Measurements from ENCODE around the gene C20orf96. TPM values are rescaled to one million over a fixed set of nuclear protein-coding genes. Genes with fewer than 3 reads are reported as not detected.
"Not testable (repeated sequence)": the region's sequence is repeated elsewhere in the genome, so short reads cannot be mapped to it uniquely, and the experiment has no call there.

The C20orf96 gene
- total RNA-seq (6.2 and 9.3 TPM in 2 replicates), polyA plus RNA-seq (31.9 and 41.9 TPM in 2 replicates)

- Histone ChIP-seq H3K4me3 (peak within 1 kb of the TSS; percentile 55), H3K4me1 (ENCODE audit: low read depth) (peaks cover 10% of the 10 kb centered on the region), H3K27me3 (no peaks in the 10 kb centered on the region), H3K9me3 (ENCODE audit: low read depth) (no peaks in the 10 kb centered on the region), H3K36me3 (no peaks in the 10 kb centered on the region), H3K27ac (peak within 1 kb of the TSS; percentile 86)
- TF ChIP-seq, protein P1, sequence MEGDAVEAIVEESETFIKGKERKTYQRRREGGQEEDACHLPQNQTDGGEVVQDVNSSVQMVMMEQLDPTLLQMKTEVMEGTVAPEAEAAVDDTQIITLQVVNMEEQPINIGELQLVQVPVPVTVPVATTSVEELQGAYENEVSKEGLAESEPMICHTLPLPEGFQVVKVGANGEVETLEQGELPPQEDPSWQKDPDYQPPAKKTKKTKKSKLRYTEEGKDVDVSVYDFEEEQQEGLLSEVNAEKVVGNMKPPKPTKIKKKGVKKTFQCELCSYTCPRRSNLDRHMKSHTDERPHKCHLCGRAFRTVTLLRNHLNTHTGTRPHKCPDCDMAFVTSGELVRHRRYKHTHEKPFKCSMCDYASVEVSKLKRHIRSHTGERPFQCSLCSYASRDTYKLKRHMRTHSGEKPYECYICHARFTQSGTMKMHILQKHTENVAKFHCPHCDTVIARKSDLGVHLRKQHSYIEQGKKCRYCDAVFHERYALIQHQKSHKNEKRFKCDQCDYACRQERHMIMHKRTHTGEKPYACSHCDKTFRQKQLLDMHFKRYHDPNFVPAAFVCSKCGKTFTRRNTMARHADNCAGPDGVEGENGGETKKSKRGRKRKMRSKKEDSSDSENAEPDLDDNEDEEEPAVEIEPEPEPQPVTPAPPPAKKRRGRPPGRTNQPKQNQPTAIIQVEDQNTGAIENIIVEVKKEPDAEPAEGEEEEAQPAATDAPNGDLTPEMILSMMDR (IDR thresholded peaks at IDR 0.05; ENCODE audit: low read depth, low read length): peak; percentile 61
- peak; percentile 93 to 96 for DNase-seq (ENCODE audit: low read depth in 1 of 2, low spot score in 1 of 2)
Measured at GRCh38 chr20:290084-290831, at the start of gene C20orf96. Gene C20orf96 (minus strand): TSS chr20:290750. CDS start chr20:290610, 140 bp downstream.

DNA sequence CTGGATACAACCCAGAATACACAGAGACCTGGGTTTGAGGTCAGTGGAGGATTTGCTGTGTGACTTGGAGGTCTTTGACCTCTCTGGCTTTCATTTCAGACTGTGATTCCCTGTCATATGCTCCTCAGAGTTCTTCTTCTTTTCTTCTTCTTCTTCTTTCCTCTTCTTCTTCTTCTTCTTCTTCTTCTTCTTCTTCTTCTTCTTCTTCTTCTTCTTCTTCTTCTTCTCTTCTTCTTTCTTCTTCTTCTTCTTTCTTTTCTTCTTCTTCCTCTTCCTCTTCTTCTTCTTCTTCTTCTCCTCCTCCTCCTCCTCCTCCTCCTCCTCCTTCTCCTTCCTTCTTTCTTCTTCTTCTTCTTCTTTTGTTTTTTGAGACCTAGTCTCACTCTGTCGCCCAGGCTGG, 45.5 kb upstream of the C20orf96 start:
- H3K4me3 ChIP-seq; H3K27ac ChIP-seq; H3K4me1 ChIP-seq (ENCODE audit: low read depth): not testable (repeated sequence)

GRCh38 chr20:334578-334977, 44.0 kb upstream of the C20orf96 start:
- Histone ChIP-seq H3K4me1 (ENCODE audit: low read depth) (peaks cover 7% of the 10 kb centered on the region), H3K27ac (no peak overlapping the region)
- TF ChIP-seq, protein P1 (IDR thresholded peaks at IDR 0.05; ENCODE audit: low read depth, low read length): no peak

More for the DNA sequence above, 45.5 kb upstream of the C20orf96 start:
- DNase-seq (ENCODE audit: low read depth in 1 of 2, low spot score in 1 of 2); H3K9me3 ChIP-seq (ENCODE audit: low read depth); H3K27me3 ChIP-seq; H3K36me3 ChIP-seq: not testable (repeated sequence)

GRCh38 chr20:330233-331149, 39.9 kb upstream of the C20orf96 start:
- H3K4me1 ChIP-seq (ENCODE audit: low read depth): peaks cover 19% of the 10 kb centered on the region
- peak; percentile 78 to 82 for DNase-seq (ENCODE audit: low read depth in 1 of 2, low spot score in 1 of 2)
- H3K27me3 ChIP-seq: no peaks in the 10 kb centered on the region
- H3K4me3 ChIP-seq: no peak overlapping the region
- no peaks in the 10 kb centered on the region for H3K9me3 ChIP-seq (ENCODE audit: low read depth)
- TF ChIP-seq, protein P1 (IDR thresholded peaks at IDR 0.05; ENCODE audit: low read depth, low read length): peak; percentile 86
- peak overlapping the region; percentile 63 for H3K27ac ChIP-seq
- H3K36me3 ChIP-seq: no peaks in the 10 kb centered on the region

More at GRCh38 chr20:334578-334977, 44.0 kb upstream of the C20orf96 start:
- no peaks in the 10 kb centered on the region for H3K36me3 ChIP-seq
- no peak overlapping the region for H3K4me3 ChIP-seq
- no peaks in the 10 kb centered on the region for H3K9me3 ChIP-seq (ENCODE audit: low read depth)
- no peaks in the 10 kb centered on the region for H3K27me3 ChIP-seq
- no peak for DNase-seq (ENCODE audit: low read depth in 1 of 2, low spot score in 1 of 2)

GRCh38 chr20:329851-330232, 39.3 kb upstream of the C20orf96 start:
- H3K27ac ChIP-seq: peak overlapping the region; percentile 63
- H3K9me3 ChIP-seq (ENCODE audit: low read depth): no peaks in the 10 kb centered on the region
- no peaks in the 10 kb centered on the region for H3K27me3 ChIP-seq
- no peaks in the 10 kb centered on the region for H3K36me3 ChIP-seq
- no peak for DNase-seq (ENCODE audit: low read depth in 1 of 2, low spot score in 1 of 2)
- H3K4me1 ChIP-seq (ENCODE audit: low read depth): peaks cover 19% of the 10 kb centered on the region
- TF ChIP-seq, protein P1 (IDR thresholded peaks at IDR 0.05; ENCODE audit: low read depth, low read length): no peak
- no peak overlapping the region for H3K4me3 ChIP-seq
